ENCODE measurements around the gene NUDT16L1. TPM values are rescaled to one million over a fixed set of nuclear protein-coding genes. Genes with fewer than 3 reads are reported as not detected.

The NUDT16L1 gene
- total and polyA plus RNA-seq, 5 donors = 30.5 to 62.3 (median 46.6) TPM

- H3K4me3 ChIP-seq (ENCODE audit: low read length) = no peak overlapping the region
- ATAC-seq (no peak), DNase-seq (peak in 1 of 3 donors; percentile 38)
- intact Hi-C loops (cut with DNase I) = no loop called here
- WGBS = 83% methylated on average over 12 of the region's 12 CpGs
- no peak overlapping the region for H3K27ac ChIP-seq (ENCODE audit: low read length)
- H3K27me3 ChIP-seq (ENCODE audit: control insufficient read depth, insufficient read depth) = no peaks in the 10 kb centered on the region
- peaks cover 3% of the 10 kb centered on the region for H3K4me1 ChIP-seq (ENCODE audit: control insufficient read depth, insufficient read depth, low read length)
- no peaks in the 10 kb centered on the region for H3K9me3 ChIP-seq (ENCODE audit: control insufficient read depth, low read length)
Measured at GRCh38 chr16:4654964-4655590, 38.3 kb upstream of the NUDT16L1 start.

GRCh38 chr16:4655801-4656200 is 37.6 kb upstream of the NUDT16L1 start:
- WGBS = 98% methylated on average over 6 of the region's 6 CpGs
- ATAC-seq = no peak
- H3K4me1 ChIP-seq (ENCODE audit: control insufficient read depth, insufficient read depth, low read length) = peaks cover 7% of the 10 kb centered on the region
- H3K27me3 ChIP-seq (ENCODE audit: control insufficient read depth, insufficient read depth) = no peaks in the 10 kb centered on the region
- H3K4me3 ChIP-seq (ENCODE audit: low read length) = no peak overlapping the region
- DNase-seq = peak in 1 of 3 donors; percentile 54
- H3K9me3 ChIP-seq (ENCODE audit: control insufficient read depth, low read length) = no peaks in the 10 kb centered on the region
- H3K27ac ChIP-seq (ENCODE audit: low read length) = no peak overlapping the region
- intact Hi-C loops (cut with DNase I) = no loop called here

GRCh38 chr16:4656221-4656620 is 37.1 kb upstream of the NUDT16L1 start:
- H3K9me3 ChIP-seq (ENCODE audit: control insufficient read depth, low read length) = no peaks in the 10 kb centered on the region
- H3K27ac ChIP-seq (ENCODE audit: low read length) = no peak overlapping the region
- 96% methylated on average over 12 of the region's 12 CpGs for WGBS
- no peak overlapping the region for H3K4me3 ChIP-seq (ENCODE audit: low read length)
- H3K4me1 ChIP-seq (ENCODE audit: control insufficient read depth, insufficient read depth, low read length) = peaks cover 7% of the 10 kb centered on the region
- no peak for DNase-seq
- no peak for ATAC-seq
- intact Hi-C loops (cut with DNase I) = no loop called here
- H3K27me3 ChIP-seq (ENCODE audit: control insufficient read depth, insufficient read depth) = no peaks in the 10 kb centered on the region

GRCh38 chr16:4656695-4657686 is 36.4 kb upstream of the NUDT16L1 start:
- 94% methylated on average over 25 of the region's 25 CpGs for WGBS
- no peak for ATAC-seq
- intact Hi-C loops (cut with DNase I) = no loop called here
- H3K27me3 ChIP-seq (ENCODE audit: control insufficient read depth, insufficient read depth) = no peaks in the 10 kb centered on the region
- H3K9me3 ChIP-seq (ENCODE audit: control insufficient read depth, low read length) = no peaks in the 10 kb centered on the region
- H3K27ac ChIP-seq (ENCODE audit: low read length) = no peak overlapping the region
- no peak overlapping the region for H3K4me3 ChIP-seq (ENCODE audit: low read length)
- peaks cover 7% of the 10 kb centered on the region for H3K4me1 ChIP-seq (ENCODE audit: control insufficient read depth, insufficient read depth, low read length)
- DNase-seq = no peak

GRCh38 chr16:4659363-4660353 is 33.7 kb upstream of the NUDT16L1 start:
- peak in 1 of 2 donors; percentile 2 for ATAC-seq
- H3K27me3 ChIP-seq (ENCODE audit: control insufficient read depth, insufficient read depth) = no peaks in the 10 kb centered on the region
- intact Hi-C loops (cut with DNase I) = no loop called here
- 86% methylated on average over 29 of the region's 29 CpGs for WGBS
- no peak overlapping the region for H3K4me3 ChIP-seq (ENCODE audit: low read length)
- H3K9me3 ChIP-seq (ENCODE audit: control insufficient read depth, low read length) = no peaks in the 10 kb centered on the region
- no peak overlapping the region for H3K27ac ChIP-seq (ENCODE audit: low read length)
- peak in 1 of 3 donors; percentile 55 for DNase-seq
- H3K4me1 ChIP-seq (ENCODE audit: control insufficient read depth, insufficient read depth, low read length) = peaks cover 10% of the 10 kb centered on the region

GRCh38 chr16:4660454-4661007 is 32.8 kb upstream of the NUDT16L1 start:
- DNase-seq = peak; percentile 67 to 87 (median 85)
- ATAC-seq = peak; percentile 43 to 52
- peaks cover 10% of the 10 kb centered on the region for H3K4me1 ChIP-seq (ENCODE audit: control insufficient read depth, insufficient read depth, low read length)
- no peaks in the 10 kb centered on the region for H3K9me3 ChIP-seq (ENCODE audit: control insufficient read depth, low read length)
- intact Hi-C loops (cut with DNase I) = no loop called here
- H3K4me3 ChIP-seq (ENCODE audit: low read length) = no peak overlapping the region
- H3K27ac ChIP-seq (ENCODE audit: low read length) = no peak overlapping the region
- no peaks in the 10 kb centered on the region for H3K27me3 ChIP-seq (ENCODE audit: control insufficient read depth, insufficient read depth)
- WGBS = 20% methylated on average over 18 of the region's 18 CpGs

GRCh38 chr16:4661661-4662060 is 31.7 kb upstream of the NUDT16L1 start:
- Histone ChIP-seq H3K4me1 (ENCODE audit: control insufficient read depth, insufficient read depth, low read length) (peaks cover 10% of the 10 kb centered on the region), H3K27ac (ENCODE audit: low read length) (no peak overlapping the region), H3K9me3 (ENCODE audit: control insufficient read depth, low read length) (no peaks in the 10 kb centered on the region), H3K27me3 (ENCODE audit: control insufficient read depth, insufficient read depth) (no peaks in the 10 kb centered on the region), H3K4me3 (ENCODE audit: low read length) (no peak overlapping the region)
- DNase-seq (peak in 1 of 3 donors; percentile 39), ATAC-seq (no peak)
- intact Hi-C loops (cut with DNase I) = no loop called here
- 78% methylated on average over 11 of the region's 11 CpGs for WGBS

GRCh38 chr16:4663465-4663776 is 29.9 kb upstream of the NUDT16L1 start:
- 69% methylated on average over 5 of the region's 5 CpGs for WGBS
- no peak for ATAC-seq
- intact Hi-C loops (cut with DNase I) = no loop called here
- DNase-seq = no peak
- Histone ChIP-seq H3K27ac (ENCODE audit: low read length) (no peak overlapping the region), H3K4me3 (ENCODE audit: low read length) (no peak overlapping the region), H3K4me1 (ENCODE audit: control insufficient read depth, insufficient read depth, low read length) (peaks cover 10% of the 10 kb centered on the region), H3K9me3 (ENCODE audit: control insufficient read depth, low read length) (no peaks in the 10 kb centered on the region), H3K27me3 (ENCODE audit: control insufficient read depth, insufficient read depth) (no peaks in the 10 kb centered on the region)

- peaks cover 10% of the 10 kb centered on the region for H3K4me1 ChIP-seq (ENCODE audit: control insufficient read depth, insufficient read depth, low read length)
- no peak overlapping the region for H3K4me3 ChIP-seq (ENCODE audit: low read length)
- ATAC-seq = peak; percentile 18 to 21
- H3K27ac ChIP-seq (ENCODE audit: low read length) = no peak overlapping the region
- peak in 2 of 3 donors; percentile 55 to 78 for DNase-seq
- H3K27me3 ChIP-seq (ENCODE audit: control insufficient read depth, insufficient read depth) = no peaks in the 10 kb centered on the region
- WGBS = 57% methylated on average over 25 of the region's 25 CpGs
- intact Hi-C loops (cut with DNase I) = no loop called here
- no peaks in the 10 kb centered on the region for H3K9me3 ChIP-seq (ENCODE audit: control insufficient read depth, low read length)
Measured at GRCh38 chr16:4663777-4664465, 29.4 kb upstream of the NUDT16L1 start.

All from right cardiac atrium (tissue), 5 donors.